Measurements from ENCODE around the gene ENKUR.

ENKUR gene

GRCh38 chr10:25015828-25016375, at the start of gene ENKUR:
Gene ENKUR, minus strand, starts transcription at chr10:25016158. Its CDS starts 222 bp downstream, at chr10:25015936.
- peak; percentile 93 to 96 for DNase-seq

GRCh38 chr10:25064401-25064800, 48.4 kb upstream of the ENKUR start:
- no peak for DNase-seq

- no peak for DNase-seq
Observed at GRCh38 chr10:25063644-25064043, 47.7 kb upstream of the ENKUR start.

GRCh38 chr10:25063157-25063556, 47.2 kb upstream of the ENKUR start:
- DNase-seq = no peak

GRCh38 chr10:25061711-25062449, 45.9 kb upstream of the ENKUR start:
- DNase-seq = no peak

DNA sequence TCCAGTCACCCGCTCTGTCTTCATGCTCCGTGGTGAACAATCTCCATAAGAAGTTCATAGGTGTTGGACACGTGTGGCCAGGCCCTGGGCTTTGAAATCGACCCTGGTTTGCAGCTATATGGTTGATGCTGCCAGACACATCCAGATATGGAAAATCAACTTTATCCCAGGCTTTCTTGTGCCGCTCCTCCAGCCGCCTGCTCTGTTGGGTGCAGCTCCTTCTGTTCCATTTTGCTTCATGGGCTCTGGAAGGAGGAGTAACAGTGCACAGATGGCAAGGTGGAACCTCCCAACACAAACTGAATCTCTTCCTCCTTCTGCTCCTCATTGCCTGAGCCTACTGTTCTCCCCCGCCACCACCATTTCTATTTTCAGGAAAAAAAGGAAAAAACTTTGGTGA, 45.2 kb upstream of the ENKUR start:
- DNase-seq = no peak

GRCh38 chr10:25059990-25060389, 44.0 kb upstream of the ENKUR start:
- DNase-seq = no peak

GRCh38 chr10:25057886-25058285, 41.9 kb upstream of the ENKUR start:
- no peak for DNase-seq

GRCh38 chr10:25056726-25057125, 40.8 kb upstream of the ENKUR start:
- DNase-seq = no peak

DNA sequence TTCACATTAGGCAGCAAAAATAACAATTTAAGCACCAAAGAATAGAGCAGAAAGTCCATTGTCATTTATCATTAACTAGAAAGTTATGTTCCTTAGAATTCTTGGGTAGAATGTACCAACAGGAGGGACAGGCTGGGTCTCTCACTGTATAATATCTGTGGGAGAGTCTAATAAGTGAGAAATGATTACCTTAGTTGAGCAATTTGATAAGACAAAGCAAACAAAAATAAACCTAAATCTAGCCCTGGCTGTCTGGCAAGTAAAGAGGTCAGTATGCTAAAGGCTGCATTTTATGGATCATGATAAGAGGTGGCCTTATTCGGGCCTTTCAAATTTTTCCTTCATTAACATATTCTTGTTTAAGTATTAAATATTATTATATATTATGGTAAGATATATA, 36.1 kb upstream of the ENKUR start:
- DNase-seq = no peak

DNA sequence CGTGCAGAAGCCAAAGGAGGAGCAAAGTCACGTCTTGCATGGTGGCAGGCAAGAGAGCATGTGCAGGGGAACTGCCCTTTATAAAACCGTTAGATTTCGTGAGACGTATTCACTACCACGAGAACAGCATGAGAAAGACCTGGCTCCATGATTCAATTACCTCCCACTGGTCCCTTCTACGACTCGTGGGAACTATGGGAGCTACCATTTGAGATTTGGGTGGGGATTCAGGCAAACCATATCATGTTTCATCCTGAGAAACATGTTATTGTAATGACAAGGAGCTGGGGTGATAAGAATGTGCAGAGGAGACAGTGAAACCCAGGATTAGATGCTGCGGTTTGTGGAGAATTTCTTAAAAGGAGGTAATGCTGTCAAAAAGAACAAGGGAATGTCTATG, 34.4 kb upstream of the ENKUR start:
- DNase-seq = no peak

- DNase-seq = no peak
Observed at GRCh38 chr10:25049966-25050365, 34.0 kb upstream of the ENKUR start.

DNA sequence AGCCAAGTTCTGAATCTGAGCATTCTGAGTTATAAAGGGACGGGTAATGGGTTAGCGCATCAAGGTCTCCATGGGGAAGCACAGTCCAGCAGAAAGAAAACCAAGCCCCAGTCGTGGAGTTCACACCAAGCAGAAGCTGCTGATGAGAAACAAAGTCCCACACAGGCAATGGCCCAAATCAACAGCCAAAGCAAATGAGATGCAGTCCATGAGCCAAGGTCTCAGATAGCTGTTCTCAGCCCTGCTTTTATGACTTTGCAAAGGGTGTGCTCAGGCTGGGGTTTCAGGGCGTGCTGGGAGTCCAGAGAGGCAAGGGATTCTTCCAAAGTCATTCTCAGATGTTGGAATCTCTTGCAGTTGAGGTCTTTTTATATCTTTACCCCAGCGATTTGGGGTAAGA, 32.5 kb upstream of the ENKUR start:
- no peak for DNase-seq

DNA sequence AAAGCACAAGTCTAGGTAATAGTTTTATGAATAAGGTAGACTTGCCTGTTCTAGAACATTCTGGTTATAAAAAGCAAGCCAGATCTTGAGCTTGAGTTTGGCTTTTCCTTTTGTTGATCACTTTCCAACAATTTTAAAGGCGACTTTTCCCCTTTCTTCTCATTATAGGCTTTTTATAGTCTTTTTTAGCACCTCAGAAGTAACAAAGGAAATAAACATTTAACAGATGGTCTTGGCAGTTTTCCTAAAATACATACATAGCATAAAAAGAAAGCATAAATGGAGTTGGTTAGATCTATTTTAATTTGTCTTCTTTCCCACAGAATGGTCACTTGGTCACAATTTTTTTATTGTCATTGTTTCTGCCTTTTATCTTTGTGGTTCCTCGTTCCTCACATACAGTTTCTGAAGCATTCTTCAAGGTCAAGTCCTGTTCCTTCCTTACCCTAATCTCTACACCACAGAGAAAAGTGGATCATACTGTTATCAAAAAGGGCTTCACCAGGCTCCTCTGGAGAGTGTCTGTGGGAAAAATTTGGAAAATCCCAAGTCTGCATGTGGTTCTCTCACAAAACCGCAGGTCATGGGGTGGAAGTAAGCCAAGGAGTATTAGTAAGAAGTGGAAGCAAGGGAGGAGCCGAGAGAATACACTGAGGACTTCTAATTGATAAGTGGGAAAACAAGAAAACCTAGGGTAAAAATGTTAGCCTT, 31.8 kb upstream of the ENKUR start:
- no peak for DNase-seq

- DNase-seq = no peak
Observed at GRCh38 chr10:25047088-25047487, 31.1 kb upstream of the ENKUR start.

DNA sequence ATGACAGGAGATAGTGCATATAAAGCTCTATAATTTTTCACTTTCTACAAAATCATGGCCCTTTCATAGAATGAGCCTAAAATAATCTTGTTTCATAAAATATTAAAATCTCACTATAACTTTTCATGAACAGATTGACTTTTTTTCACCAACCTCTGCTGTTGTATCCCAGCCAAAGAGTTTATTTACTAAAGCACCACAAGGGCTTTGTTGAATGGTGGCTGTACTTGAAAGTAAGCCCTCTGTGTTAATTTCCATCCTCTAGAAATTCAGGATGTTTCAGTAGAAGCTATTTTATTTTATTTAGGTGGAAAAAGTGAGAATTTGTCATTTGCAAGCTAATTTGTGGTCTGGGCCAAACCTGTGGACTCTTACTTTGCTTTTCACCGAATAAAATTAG, 30.7 kb upstream of the ENKUR start:
- no peak for DNase-seq

DNA sequence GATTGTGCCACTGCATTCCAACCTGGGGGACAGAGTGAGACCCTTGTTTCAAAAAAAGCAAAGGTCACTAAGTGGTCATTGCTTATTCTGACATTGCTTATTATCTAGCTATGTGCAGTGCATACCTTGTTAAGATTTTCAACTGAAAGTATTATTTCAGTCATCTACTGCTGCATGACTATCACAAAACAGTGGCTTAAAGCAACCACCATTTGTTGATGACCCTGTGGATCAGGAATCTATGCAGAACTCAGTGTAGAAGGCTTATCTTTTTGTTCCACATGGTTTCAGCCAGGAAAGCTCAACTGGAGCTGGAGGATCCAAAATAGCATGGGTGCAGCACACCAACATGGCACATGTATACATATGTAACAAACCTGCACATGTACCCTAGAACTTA, 23.6 kb upstream of the ENKUR start:
- DNase-seq = no peak

DNA sequence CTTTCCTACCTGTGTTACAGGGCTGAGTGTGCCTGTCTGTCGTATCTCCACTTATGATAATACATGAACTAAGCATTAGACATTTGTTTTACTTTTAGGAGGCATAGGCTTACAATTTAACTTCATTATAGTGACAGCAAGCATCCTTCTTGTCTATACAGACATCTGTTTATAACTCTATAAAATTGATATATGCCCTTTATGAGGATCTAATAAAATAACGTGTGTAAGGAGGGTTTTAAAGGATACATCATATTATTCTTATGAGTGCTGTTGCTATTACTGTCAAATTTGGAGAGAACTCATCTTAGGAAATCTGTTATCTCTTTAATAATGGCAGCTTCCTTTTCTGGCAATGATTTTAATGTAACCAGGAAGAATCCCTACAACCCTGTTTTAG, 22.4 kb upstream of the ENKUR start:
- DNase-seq = no peak

DNA sequence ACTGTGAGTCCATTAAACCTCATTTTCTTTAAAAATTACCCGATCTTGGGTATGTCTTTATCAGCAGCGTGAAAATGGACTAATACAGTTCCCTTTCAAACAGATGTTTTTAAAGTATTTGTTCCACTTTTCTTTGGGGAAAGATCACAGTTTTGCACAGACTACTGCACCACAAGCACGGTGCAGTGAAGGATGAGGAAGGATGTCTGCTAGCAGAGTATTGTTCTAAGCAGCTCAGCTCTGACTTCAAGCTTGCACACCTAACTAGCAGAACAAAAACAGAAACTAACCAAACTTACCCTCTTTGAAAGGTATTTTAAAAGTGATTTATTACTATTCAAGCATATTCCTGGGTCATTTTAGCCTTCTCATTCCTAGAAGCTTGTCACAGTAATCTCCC, 20.4 kb upstream of the ENKUR start:
- no peak for DNase-seq

GRCh38 chr10:25029519-25029918, 13.6 kb upstream of the ENKUR start:
- DNase-seq = no peak

DNA sequence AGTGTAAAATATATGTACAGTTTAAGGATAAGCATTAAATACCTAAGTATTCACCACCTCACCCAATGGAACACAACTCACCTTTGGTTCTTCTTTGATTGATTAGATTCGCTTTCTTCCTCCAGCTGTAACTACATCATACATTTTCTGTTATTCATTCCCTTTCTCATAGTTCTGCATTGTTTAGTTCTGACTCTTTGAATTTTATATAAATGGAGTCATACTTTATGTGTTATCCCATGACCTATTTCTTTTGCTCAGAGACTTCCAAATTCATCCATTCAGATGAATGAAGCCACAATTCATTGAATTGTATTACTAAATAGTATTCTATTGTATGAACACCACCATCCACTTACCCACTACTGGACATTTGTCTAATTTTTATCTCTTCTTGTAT, 12.8 kb upstream of the ENKUR start:
- DNase-seq = no peak

DNA sequence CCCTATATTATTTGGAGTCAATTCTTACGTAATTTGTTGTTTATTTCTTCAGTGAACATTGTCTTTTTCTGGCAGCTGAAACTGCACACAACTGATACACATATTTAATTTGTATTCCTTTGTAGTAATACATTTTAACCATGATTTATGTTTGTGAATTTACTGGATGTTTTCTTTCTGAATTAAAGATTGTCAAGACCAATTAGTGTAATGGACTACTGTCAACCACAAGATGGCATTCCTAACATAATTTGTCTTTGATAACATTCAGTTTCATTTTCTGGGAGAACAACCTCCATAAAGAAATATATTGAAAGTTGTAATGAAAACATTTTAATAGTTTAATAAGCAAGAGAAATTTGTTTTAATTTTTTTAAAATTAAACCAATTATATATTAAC, 10.5 kb upstream of the ENKUR start:
- no peak for DNase-seq

DNA sequence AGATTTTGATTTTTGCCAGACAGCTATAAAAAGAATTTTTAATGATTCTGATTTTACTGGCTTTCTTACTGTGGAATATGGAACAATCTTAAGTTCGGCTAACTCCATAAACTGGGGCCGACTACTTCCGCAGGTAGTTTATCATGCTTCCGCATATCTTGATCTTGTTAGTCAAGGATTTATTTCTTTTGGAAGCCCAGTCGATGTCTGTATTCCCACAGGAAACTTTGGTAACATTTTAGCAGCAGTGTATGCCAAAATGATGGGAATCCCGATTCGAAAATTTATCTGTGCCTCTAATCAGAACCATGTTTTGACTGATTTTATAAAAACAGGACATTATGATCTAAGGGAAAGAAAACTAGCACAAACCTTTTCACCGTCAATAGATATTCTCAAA, 8.6 kb upstream of the ENKUR start:
- no peak for DNase-seq

DNA sequence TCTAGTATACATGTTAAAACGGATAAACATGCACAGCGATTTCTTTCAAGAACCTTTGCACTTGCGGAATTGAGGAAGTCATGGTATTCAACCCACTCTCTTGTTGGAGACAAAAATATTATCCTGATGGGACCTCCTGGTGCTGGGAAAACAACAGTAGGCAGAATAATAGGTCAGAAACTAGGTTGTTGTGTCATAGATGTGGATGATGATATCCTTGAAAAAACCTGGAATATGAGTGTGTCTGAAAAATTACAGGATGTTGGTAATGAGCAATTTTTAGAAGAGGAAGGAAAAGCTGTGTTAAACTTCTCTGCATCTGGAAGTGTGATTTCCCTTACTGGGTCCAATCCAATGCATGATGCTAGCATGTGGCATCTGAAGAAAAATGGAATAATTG, 7.3 kb upstream of the ENKUR start:
- no peak for DNase-seq

DNA sequence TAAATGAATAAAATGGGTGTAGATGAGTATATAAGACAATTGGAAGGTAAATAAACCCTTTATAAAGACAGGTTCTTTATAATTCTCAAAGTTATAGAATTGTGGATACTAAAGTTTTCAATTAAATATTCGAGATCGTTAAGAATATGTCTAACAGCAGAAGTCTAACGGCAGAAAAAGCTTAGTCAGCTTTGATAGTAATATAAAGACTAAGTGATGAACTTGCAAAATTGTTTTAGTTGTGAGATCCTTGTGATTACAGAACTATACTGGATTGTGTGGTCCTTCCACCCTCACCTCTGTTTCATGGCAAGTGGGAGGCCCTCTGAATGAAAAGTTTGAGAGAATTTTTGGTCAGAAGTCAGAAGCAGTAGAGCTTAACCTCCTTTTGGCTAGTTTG, 2.7 kb upstream of the ENKUR start:
- DNase-seq = no peak
